Measurements from ENCODE around the gene ASPG. TPM values are rescaled to one million over a fixed set of nuclear protein-coding genes. Genes with fewer than 3 reads are reported as not detected.
A peak's percentile ranks its signal among the peaks of the same experiment; 100 is the strongest.

ASPG gene
- total RNA-seq, 3 donors from 2014 or later: 0.19 TPM; not detected in 2

- H3K27me3 Mint-ChIP-seq (ENCODE audit: low read depth): peaks cover 69% of the 10 kb centered on the region
- no peaks in the 10 kb centered on the region for H3K36me3 Mint-ChIP-seq (ENCODE audit: insufficient read depth)
- DNase-seq (no peak), ATAC-seq (no peak)
- peaks cover 9% of the 10 kb centered on the region for H3K4me1 Mint-ChIP-seq (ENCODE audit: low read depth)
- no peak overlapping the region for H3K4me3 Mint-ChIP-seq
- no peaks in the 10 kb centered on the region for H3K9me3 Mint-ChIP-seq
Observed at GRCh38 chr14:104135904-104136471, 50.5 kb downstream of the ASPG start.

- DNase-seq (no peak), ATAC-seq (no peak)
- Mint-ChIP-seq H3K4me1 (ENCODE audit: low read depth) (peaks cover 9% of the 10 kb centered on the region), H3K27me3 (ENCODE audit: low read depth) (peaks cover 65% of the 10 kb centered on the region), H3K4me3 (peak overlapping the region; percentile 64), H3K9me3 (no peaks in the 10 kb centered on the region), H3K36me3 (ENCODE audit: insufficient read depth) (no peaks in the 10 kb centered on the region)
Observed at GRCh38 chr14:104136472-104137296, 51.2 kb downstream of the ASPG start.

GRCh38 chr14:104137297-104138097, 52.0 kb downstream of the ASPG start:
- DNase-seq (peak; percentile 52), ATAC-seq (peak; percentile 77 to 79)
- Mint-ChIP-seq H3K36me3 (ENCODE audit: insufficient read depth) (no peaks in the 10 kb centered on the region), H3K27me3 (ENCODE audit: low read depth) (peaks cover 57% of the 10 kb centered on the region), H3K4me1 (ENCODE audit: low read depth) (peaks cover 9% of the 10 kb centered on the region), H3K4me3 (peak overlapping the region; percentile 64), H3K9me3 (no peaks in the 10 kb centered on the region)

- peak; percentile 37 to 52 for ATAC-seq
- peak within 1 kb of the TSS; percentile 58 for H3K4me3 Mint-ChIP-seq
Observed at GRCh38 chr14:104138098-104138717, 52.7 kb downstream of the ASPG start, which contains the start of gene KIF26A. Gene KIF26A (plus strand): TSS chr14:104138587. CDS start chr14:104138723, 136 bp downstream.

GRCh38 chr14:104138718-104139459, 53.4 kb downstream of the ASPG start:
- Mint-ChIP-seq H3K36me3 (ENCODE audit: insufficient read depth) (no peaks in the 10 kb centered on the region), H3K27me3 (ENCODE audit: low read depth) (peaks cover 47% of the 10 kb centered on the region), H3K9me3 (no peaks in the 10 kb centered on the region), H3K4me1 (ENCODE audit: low read depth) (peaks cover 9% of the 10 kb centered on the region), H3K4me3 (no peak overlapping the region)
- ATAC-seq: peak; percentile 16 to 25
- DNase-seq: no peak

More at GRCh38 chr14:104138098-104138717, 52.7 kb downstream of the ASPG start, which contains the start of gene KIF26A:
- no peak for DNase-seq
- Mint-ChIP-seq H3K4me1 (ENCODE audit: low read depth) (peaks cover 9% of the 10 kb centered on the region), H3K36me3 (ENCODE audit: insufficient read depth) (no peaks in the 10 kb centered on the region), H3K9me3 (no peaks in the 10 kb centered on the region), H3K27me3 (ENCODE audit: low read depth) (peaks cover 52% of the 10 kb centered on the region)

GRCh38 chr14:104139460-104140212, 54.1 kb downstream of the ASPG start:
- H3K4me3 Mint-ChIP-seq: no peak overlapping the region
- H3K4me1 Mint-ChIP-seq (ENCODE audit: low read depth): peaks cover 9% of the 10 kb centered on the region
- DNase-seq (no peak), ATAC-seq (no peak)
- H3K36me3 Mint-ChIP-seq (ENCODE audit: insufficient read depth): no peaks in the 10 kb centered on the region
- peaks cover 41% of the 10 kb centered on the region for H3K27me3 Mint-ChIP-seq (ENCODE audit: low read depth)
- no peaks in the 10 kb centered on the region for H3K9me3 Mint-ChIP-seq

GRCh38 chr14:104140213-104140462, 54.6 kb downstream of the ASPG start:
- Mint-ChIP-seq H3K36me3 (ENCODE audit: insufficient read depth) (no peaks in the 10 kb centered on the region), H3K4me3 (no peak overlapping the region), H3K27me3 (ENCODE audit: low read depth) (peaks cover 37% of the 10 kb centered on the region), H3K9me3 (no peaks in the 10 kb centered on the region), H3K4me1 (ENCODE audit: low read depth) (peaks cover 9% of the 10 kb centered on the region)
- ATAC-seq (no peak), DNase-seq (no peak)

GRCh38 chr14:104140463-104141331, 55.2 kb downstream of the ASPG start:
- peak overlapping the region; percentile 35 for H3K4me3 Mint-ChIP-seq

GRCh38 chr14:104141621-104142091, 56.2 kb downstream of the ASPG start:
- ATAC-seq: no peak
- Mint-ChIP-seq H3K9me3 (no peaks in the 10 kb centered on the region), H3K36me3 (ENCODE audit: insufficient read depth) (no peaks in the 10 kb centered on the region), H3K4me3 (no peak overlapping the region), H3K27me3 (ENCODE audit: low read depth) (peaks cover 29% of the 10 kb centered on the region), H3K4me1 (ENCODE audit: low read depth) (peaks cover 7% of the 10 kb centered on the region)
- DNase-seq: no peak

More at GRCh38 chr14:104140463-104141331, 55.2 kb downstream of the ASPG start:
- no peaks in the 10 kb centered on the region for H3K36me3 Mint-ChIP-seq (ENCODE audit: insufficient read depth)
- no peaks in the 10 kb centered on the region for H3K9me3 Mint-ChIP-seq
- ATAC-seq (no peak), DNase-seq (no peak)
- peaks cover 31% of the 10 kb centered on the region for H3K27me3 Mint-ChIP-seq (ENCODE audit: low read depth)
- peaks cover 7% of the 10 kb centered on the region for H3K4me1 Mint-ChIP-seq (ENCODE audit: low read depth)

- Mint-ChIP-seq H3K4me3 (no peak overlapping the region), H3K9me3 (no peaks in the 10 kb centered on the region), H3K27me3 (ENCODE audit: low read depth) (peaks cover 22% of the 10 kb centered on the region), H3K36me3 (ENCODE audit: insufficient read depth) (no peaks in the 10 kb centered on the region), H3K4me1 (ENCODE audit: low read depth) (peaks cover under 1% of the 10 kb centered on the region)
- ATAC-seq (no peak), DNase-seq (no peak)
Observed at GRCh38 chr14:104142136-104142945, 56.8 kb downstream of the ASPG start.

- H3K4me3 Mint-ChIP-seq: no peak overlapping the region
- H3K4me1 Mint-ChIP-seq (ENCODE audit: low read depth): no peaks in the 10 kb centered on the region
- peaks cover 22% of the 10 kb centered on the region for H3K27me3 Mint-ChIP-seq (ENCODE audit: low read depth)
- ATAC-seq (no peak), DNase-seq (no peak)
- H3K36me3 Mint-ChIP-seq (ENCODE audit: insufficient read depth): no peaks in the 10 kb centered on the region
- no peaks in the 10 kb centered on the region for H3K9me3 Mint-ChIP-seq
Observed at GRCh38 chr14:104142946-104143470, 57.5 kb downstream of the ASPG start.

Measured in activated T-cell treated with anti-CD3 and anti-CD28 coated beads, Interleukin-2, amount 50 U/mL, for 4 hours (primary cell).